HepG2 (cell line): ENCODE results near the gene C14orf93. TPM values are rescaled to one million over a fixed set of nuclear protein-coding genes. Genes with fewer than 3 reads are reported as not detected.

Experiments used
- ATRX ChIP-seq: sonication (generic); formaldehyde crosslinking; IDR thresholded peaks from 2 replicates; pipeline ENCODE4 v1.4.0; 2020; ENCODE audit warnings: missing genetic modification reagents, borderline replicate concordance
- BRCA1 ChIP-seq: sonication (generic); formaldehyde crosslinking; IDR thresholded peaks from 2 replicates; pipeline ENCODE4 v1.4.0; 2020; ENCODE audit warnings: missing genetic modification reagents
- CENPT ChIP-seq: sonication (generic); formaldehyde crosslinking; IDR thresholded peaks from 2 replicates; pipeline ENCODE4 v1.8.0; 2022; ENCODE audit warnings: low read depth, mild to moderate bottlenecking, moderate library complexity, missing genetic modification reagents
- ELF4 ChIP-seq: sonication (generic); formaldehyde crosslinking; IDR thresholded peaks from 2 replicates; pipeline ENCODE4 v1.5.0; 2020; ENCODE audit warnings: missing genetic modification reagents, mild to moderate bottlenecking, moderate library complexity, borderline replicate concordance
- FLYWCH1 ChIP-seq: sonication (generic); formaldehyde crosslinking; IDR thresholded peaks from 2 replicates; pipeline ENCODE4 v1.8.1; 2023; ENCODE audit warnings: mild to moderate bottlenecking, missing genetic modification reagents
- ISL2 ChIP-seq: sonication (generic); formaldehyde crosslinking; IDR thresholded peaks from 2 replicates; pipeline ENCODE4 v1.5.0; 2020; ENCODE audit warnings: missing genetic modification reagents
- KLF13 ChIP-seq: sonication (generic); formaldehyde crosslinking; IDR thresholded peaks from 2 replicates; pipeline ENCODE4 v1.4.0; 2020; ENCODE audit warnings: mild to moderate bottlenecking, missing genetic modification reagents
- MAFK ChIP-seq, 2 experiments: IDR thresholded peaks in 1 of 2; conservative IDR thresholded peaks in 1 of 2; 2 replicates each; pipeline ENCODE4 v1.6.1; 2011; ENCODE audit warnings: improper control_type of control experiment in 2 of 2, low read length in 2 of 2
- MXD4 ChIP-seq: IDR thresholded peaks from 2 replicates; pipeline ENCODE4 v1.6.1; 2016; ENCODE audit warnings: mild to moderate bottlenecking, missing biosample characterization, missing genetic modification reagents
- PRMT3 ChIP-seq: sonication (generic); formaldehyde crosslinking; IDR thresholded peaks from 2 replicates; pipeline ENCODE4 v1.8.1; 2022; ENCODE audit warnings: low read depth, mild to moderate bottlenecking, moderate library complexity, missing genetic modification reagents, borderline replicate concordance
- SRSF1 ChIP-seq: fragments of 200-400 bp; formaldehyde crosslinking; optimal IDR thresholded peaks from 2 replicates; pipeline ENCODE3; 2017; ENCODE audit warnings: mild to moderate bottlenecking, low read depth, low read length, moderate library complexity
- TMF1 ChIP-seq: sonication (generic); formaldehyde crosslinking; IDR thresholded peaks from 2 replicates; pipeline ENCODE4 v1.8.1; 2022; ENCODE audit warnings: low read depth, missing genetic modification reagents
- ZBTB4 ChIP-seq: sonication (generic); formaldehyde crosslinking; IDR thresholded peaks from 2 replicates; pipeline ENCODE4 v1.4.0; 2020; ENCODE audit warnings: missing genetic modification reagents, mild to moderate bottlenecking, borderline replicate concordance
- ZNF317 ChIP-seq: sonication (generic); formaldehyde crosslinking; IDR thresholded peaks from 2 replicates; pipeline ENCODE4 v1.5.0; 2020; ENCODE audit warnings: mild to moderate bottlenecking, missing genetic modification reagents
- ZNF558 ChIP-seq: sonication (generic); formaldehyde crosslinking; IDR thresholded peaks from 2 replicates; pipeline ENCODE4 v1.9.0; 2022; ENCODE audit warnings: mild to moderate bottlenecking, missing genetic modification reagents, borderline replicate concordance
- ZNF564 ChIP-seq: sonication (generic); formaldehyde crosslinking; IDR thresholded peaks from 2 replicates; pipeline ENCODE4 v1.8.1; 2023; ENCODE audit warnings: mild to moderate bottlenecking, missing genetic modification reagents
- ZNF766 ChIP-seq: sonication (generic); formaldehyde crosslinking; IDR thresholded peaks from 2 replicates; pipeline ENCODE4 v1.5.0; 2020; ENCODE audit warnings: missing genetic modification reagents, borderline replicate concordance
- ZSCAN21 ChIP-seq: sonication (generic); formaldehyde crosslinking; IDR thresholded peaks from 2 replicates; pipeline ENCODE4 v1.8.0; 2022; ENCODE audit warnings: mild to moderate bottlenecking, missing genetic modification reagents, moderate library complexity, borderline replicate concordance
- ZSCAN29 ChIP-seq: sonication (generic); formaldehyde crosslinking; conservative IDR thresholded peaks from 2 replicates; pipeline ENCODE4 v1.4.0; 2020; ENCODE audit warnings: mild to moderate bottlenecking, missing genetic modification reagents
- polyA plus RNA-seq, 8 experiments: library from polyadenylated mRNA; depleted of rRNA in 3 of 8; stranded (reverse) in 7 of 8; unstranded in 1 of 8; fragments of >200 nt; fragmentation: Illumina TruSeq in 4 of 8; extraction: Trizol in 4 of 8; gene quantifications; 2 replicates each; pipeline versions ENCODE4 v1.2.1 to v1.2.3, GENCODE V29; 2011 to 2016; ENCODE audit warnings: low read depth in 4 of 8, missing spikeins in 1 of 8, mixed read lengths in 1 of 8; ENCODE audit not compliant: insufficient read depth in 1 of 8
- total RNA-seq, 5 experiments: library from RNA; depleted of rRNA; stranded (reverse); fragments of >200 nt; fragmentation: Illumina TruSeq; extraction: Trizol; gene quantifications; 2 replicates each; pipeline ENCODE4 v1.2.3, GENCODE V29; 2016; ENCODE audit warnings: low read depth in 1 of 5
- TF ChIP-seq, protein P1 (sequence below): sonication (generic); formaldehyde crosslinking; IDR thresholded peaks from 2 replicates; pipeline ENCODE4 v1.5.0; 2020; ENCODE audit warnings: missing genetic modification reagents
- TF ChIP-seq, protein P2 (sequence below): sonication (generic); formaldehyde crosslinking; IDR thresholded peaks from 2 replicates; pipeline ENCODE4 v1.5.1; 2020; ENCODE audit warnings: missing genetic modification reagents, mild to moderate bottlenecking, borderline replicate concordance
- TF ChIP-seq, protein P3 (sequence below): IDR thresholded peaks from 2 replicates; pipeline ENCODE4 v1.6.1; 2018; ENCODE audit warnings: missing genetic modification reagents

The C14orf93 gene
- total and polyA plus RNA-seq, 2 of the 13 experiments (the other 11 are each of a cell fraction or from before 2014, with no cell fraction given), result 11.4 to 22.5 TPM

DNA sequence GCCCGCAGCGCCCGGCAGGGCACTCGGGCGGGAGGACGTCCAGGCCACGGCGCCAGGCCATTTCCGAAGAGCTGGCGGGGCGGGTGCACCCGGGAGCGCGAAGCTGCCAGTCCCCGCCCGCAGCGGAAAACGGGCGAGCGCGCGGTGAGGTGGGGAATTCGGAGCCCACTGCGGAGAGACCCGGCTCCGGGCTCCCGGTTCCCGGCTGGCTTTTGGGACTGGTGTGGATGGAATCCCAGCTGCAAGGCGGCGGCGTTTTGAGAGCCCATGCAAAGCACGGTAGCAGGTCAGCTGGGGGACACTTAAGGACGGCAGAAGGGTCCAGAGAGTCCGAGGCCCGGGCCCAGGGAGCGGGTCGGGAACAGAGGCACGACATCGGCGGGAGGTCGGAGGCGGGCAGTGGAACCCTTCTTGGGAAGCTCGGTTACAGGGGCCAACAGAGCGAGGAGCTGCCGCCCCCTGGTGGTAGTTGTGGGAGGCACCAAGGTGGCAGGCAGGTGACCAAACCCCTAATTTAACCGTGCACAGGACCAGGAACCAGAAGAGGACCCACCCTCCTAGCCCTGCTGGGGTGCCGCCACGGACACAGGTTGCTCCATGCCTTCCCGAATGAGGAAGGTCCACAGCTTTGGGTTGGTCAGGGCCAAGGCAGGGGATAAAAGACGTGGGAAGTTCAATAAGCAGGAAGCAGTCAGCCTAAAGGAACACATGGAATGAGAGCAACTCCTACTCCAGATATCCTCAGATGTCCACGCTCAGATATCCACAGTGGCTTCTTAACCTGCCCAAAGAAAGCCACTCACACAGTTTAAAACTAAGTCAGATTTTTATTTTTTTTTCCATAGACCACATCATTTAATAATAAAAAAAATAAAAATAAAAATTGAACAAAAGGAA, 48.1 kb upstream of the C14orf93 start (continued):
- TF ChIP-seq SRSF1, result peak; percentile 89
- peak; percentile 75; the same call in 1 of the 2 replicates for TF ChIP-seq MXD4
- peak; percentile 67 for TF ChIP-seq ISL2
- TF ChIP-seq ATRX (CRISPR knock-in tag), result no peak
- TF ChIP-seq ZBTB4, result peak; percentile 49; the same call in 1 of the 2 replicates
- TF ChIP-seq, protein P1, sequence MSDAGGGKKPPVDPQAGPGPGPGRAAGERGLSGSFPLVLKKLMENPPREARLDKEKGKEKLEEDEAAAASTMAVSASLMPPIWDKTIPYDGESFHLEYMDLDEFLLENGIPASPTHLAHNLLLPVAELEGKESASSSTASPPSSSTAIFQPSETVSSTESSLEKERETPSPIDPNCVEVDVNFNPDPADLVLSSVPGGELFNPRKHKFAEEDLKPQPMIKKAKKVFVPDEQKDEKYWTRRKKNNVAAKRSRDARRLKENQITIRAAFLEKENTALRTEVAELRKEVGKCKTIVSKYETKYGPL, result no peak
- no peak for TF ChIP-seq TMF1 (CRISPR knock-in tag)
- peak; percentile 88 for TF ChIP-seq ZSCAN29 (CRISPR knock-in tag)
- TF ChIP-seq BRCA1 (CRISPR knock-in tag), result peak; percentile 63; the same call in 1 of the 2 replicates
- peak; percentile 43; the same call in 1 of the 2 replicates for TF ChIP-seq ZNF766 (CRISPR knock-in tag)
- TF ChIP-seq ZNF564, result no peak; the same call in none of the 2 replicates
- no peak for TF ChIP-seq ZNF558 (CRISPR knock-in tag)
- TF ChIP-seq PRMT3 (CRISPR knock-in tag), result no peak; the same call in 1 of the 2 replicates
- TF ChIP-seq, protein P2, sequence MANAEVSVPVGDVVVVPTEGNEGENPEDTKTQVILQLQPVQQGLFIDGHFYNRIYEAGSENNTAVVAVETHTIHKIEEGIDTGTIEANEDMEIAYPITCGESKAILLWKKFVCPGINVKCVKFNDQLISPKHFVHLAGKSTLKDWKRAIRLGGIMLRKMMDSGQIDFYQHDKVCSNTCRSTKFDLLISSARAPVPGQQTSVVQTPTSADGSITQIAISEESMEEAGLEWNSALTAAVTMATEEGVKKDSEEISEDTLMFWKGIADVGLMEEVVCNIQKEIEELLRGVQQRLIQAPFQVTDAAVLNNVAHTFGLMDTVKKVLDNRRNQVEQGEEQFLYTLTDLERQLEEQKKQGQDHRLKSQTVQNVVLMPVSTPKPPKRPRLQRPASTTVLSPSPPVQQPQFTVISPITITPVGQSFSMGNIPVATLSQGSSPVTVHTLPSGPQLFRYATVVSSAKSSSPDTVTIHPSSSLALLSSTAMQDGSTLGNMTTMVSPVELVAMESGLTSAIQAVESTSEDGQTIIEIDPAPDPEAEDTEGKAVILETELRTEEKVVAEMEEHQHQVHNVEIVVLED (CRISPR knock-in tag), result peak; percentile 47
- peak; percentile 92 for TF ChIP-seq ZSCAN21 (CRISPR knock-in tag)
- TF ChIP-seq ZNF317, result peak; percentile 87
- TF ChIP-seq, protein P3, sequence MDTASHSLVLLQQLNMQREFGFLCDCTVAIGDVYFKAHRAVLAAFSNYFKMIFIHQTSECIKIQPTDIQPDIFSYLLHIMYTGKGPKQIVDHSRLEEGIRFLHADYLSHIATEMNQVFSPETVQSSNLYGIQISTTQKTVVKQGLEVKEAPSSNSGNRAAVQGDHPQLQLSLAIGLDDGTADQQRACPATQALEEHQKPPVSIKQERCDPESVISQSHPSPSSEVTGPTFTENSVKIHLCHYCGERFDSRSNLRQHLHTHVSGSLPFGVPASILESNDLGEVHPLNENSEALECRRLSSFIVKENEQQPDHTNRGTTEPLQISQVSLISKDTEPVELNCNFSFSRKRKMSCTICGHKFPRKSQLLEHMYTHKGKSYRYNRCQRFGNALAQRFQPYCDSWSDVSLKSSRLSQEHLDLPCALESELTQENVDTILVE (CRISPR knock-in tag), result no peak
- no peak; the same call in 1 of the 2 replicates for TF ChIP-seq KLF13 (CRISPR knock-in tag)
- TF ChIP-seq MAFK (conservative IDR thresholded peaks at IDR 0.05 in 1 of 2, IDR thresholded peaks at IDR 0.05 in 1 of 2; ENCODE audit: low read length in 2 of 2), result no peak
- TF ChIP-seq FLYWCH1 (CRISPR knock-in tag), result no peak
- no peak; the same call in 1 of the 2 replicates for TF ChIP-seq ELF4 (CRISPR knock-in tag)
- TF ChIP-seq CENPT (CRISPR knock-in tag), result no peak; the same call in 1 of the 2 replicates
